ENCODE measurements around the gene HPD. TPM values are rescaled to one million over a fixed set of nuclear protein-coding genes. Genes with fewer than 3 reads are reported as not detected.

HPD gene
- total RNA-seq, 1 donor from 2014 or later = 0.92 TPM

DNA sequence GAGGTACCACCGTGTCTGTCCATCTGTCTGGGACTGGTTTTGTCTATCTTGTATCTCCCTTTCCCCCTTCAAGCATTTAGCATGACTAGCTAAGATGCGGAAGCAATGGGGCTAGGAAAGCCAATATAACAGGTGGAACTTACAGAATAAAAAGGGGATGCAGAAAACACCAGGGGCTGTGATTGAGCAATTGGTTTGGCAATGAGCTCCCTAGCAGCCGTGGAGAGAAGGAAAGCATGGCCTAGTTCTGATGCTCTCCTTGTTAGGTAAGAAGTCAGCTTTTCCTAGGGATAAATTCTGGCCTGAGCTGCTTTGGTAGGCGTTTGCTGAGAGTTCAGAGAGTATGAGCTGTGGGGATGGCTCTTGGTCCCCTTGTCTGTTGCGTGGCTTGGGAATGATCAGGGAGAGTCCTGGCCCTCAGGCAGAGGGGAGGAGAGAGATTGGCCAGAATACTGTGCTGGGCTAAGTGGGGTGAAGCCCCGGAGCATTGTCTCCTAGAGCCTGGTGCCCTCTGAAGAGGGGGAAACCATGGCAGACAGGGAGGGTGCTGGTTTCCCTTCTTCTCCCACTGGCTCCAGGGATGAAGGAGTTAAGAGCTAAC, 47.7 kb downstream of the HPD start:
- DNase-seq (ENCODE audit: extremely low spot score, unreplicated experiment) = no peak
- TF ChIP-seq, protein P1, sequence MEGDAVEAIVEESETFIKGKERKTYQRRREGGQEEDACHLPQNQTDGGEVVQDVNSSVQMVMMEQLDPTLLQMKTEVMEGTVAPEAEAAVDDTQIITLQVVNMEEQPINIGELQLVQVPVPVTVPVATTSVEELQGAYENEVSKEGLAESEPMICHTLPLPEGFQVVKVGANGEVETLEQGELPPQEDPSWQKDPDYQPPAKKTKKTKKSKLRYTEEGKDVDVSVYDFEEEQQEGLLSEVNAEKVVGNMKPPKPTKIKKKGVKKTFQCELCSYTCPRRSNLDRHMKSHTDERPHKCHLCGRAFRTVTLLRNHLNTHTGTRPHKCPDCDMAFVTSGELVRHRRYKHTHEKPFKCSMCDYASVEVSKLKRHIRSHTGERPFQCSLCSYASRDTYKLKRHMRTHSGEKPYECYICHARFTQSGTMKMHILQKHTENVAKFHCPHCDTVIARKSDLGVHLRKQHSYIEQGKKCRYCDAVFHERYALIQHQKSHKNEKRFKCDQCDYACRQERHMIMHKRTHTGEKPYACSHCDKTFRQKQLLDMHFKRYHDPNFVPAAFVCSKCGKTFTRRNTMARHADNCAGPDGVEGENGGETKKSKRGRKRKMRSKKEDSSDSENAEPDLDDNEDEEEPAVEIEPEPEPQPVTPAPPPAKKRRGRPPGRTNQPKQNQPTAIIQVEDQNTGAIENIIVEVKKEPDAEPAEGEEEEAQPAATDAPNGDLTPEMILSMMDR (conservative IDR thresholded peaks at IDR 0.05) = no peak
- H3K4me3 Mint-ChIP-seq = peak overlapping the region; percentile 90
- H3K27me3 Mint-ChIP-seq = no peaks in the 10 kb centered on the region
- no peaks in the 10 kb centered on the region for H3K9me3 Mint-ChIP-seq
- peaks cover 5% of the 10 kb centered on the region for H3K36me3 Mint-ChIP-seq
- peaks cover 24% of the 10 kb centered on the region for H3K4me1 Mint-ChIP-seq (ENCODE audit: unreplicated experiment)
- peak overlapping the region; percentile 72 for H3K27ac Mint-ChIP-seq

GRCh38 chr12:121810234-121810817, 48.3 kb downstream of the HPD start:
- no peak overlapping the region for H3K27ac Mint-ChIP-seq
- H3K9me3 Mint-ChIP-seq = no peaks in the 10 kb centered on the region
- DNase-seq (ENCODE audit: extremely low spot score, unreplicated experiment) = no peak
- TF ChIP-seq, protein P1 (conservative IDR thresholded peaks at IDR 0.05) = no peak
- H3K4me1 Mint-ChIP-seq (ENCODE audit: unreplicated experiment) = peaks cover 24% of the 10 kb centered on the region
- H3K27me3 Mint-ChIP-seq = no peaks in the 10 kb centered on the region
- no peak overlapping the region for H3K4me3 Mint-ChIP-seq
- H3K36me3 Mint-ChIP-seq = peaks cover 5% of the 10 kb centered on the region

GRCh38 chr12:121809712-121810116, 48.9 kb downstream of the HPD start:
- TF ChIP-seq, protein P1 (conservative IDR thresholded peaks at IDR 0.05) = no peak
- Mint-ChIP-seq H3K27me3 (no peaks in the 10 kb centered on the region), H3K4me1 (ENCODE audit: unreplicated experiment) (peaks cover 24% of the 10 kb centered on the region), H3K9me3 (no peaks in the 10 kb centered on the region), H3K27ac (peak overlapping the region; percentile 16), H3K4me3 (no peak overlapping the region), H3K36me3 (peaks cover 5% of the 10 kb centered on the region)
- DNase-seq (ENCODE audit: extremely low spot score, unreplicated experiment) = no peak

DNA sequence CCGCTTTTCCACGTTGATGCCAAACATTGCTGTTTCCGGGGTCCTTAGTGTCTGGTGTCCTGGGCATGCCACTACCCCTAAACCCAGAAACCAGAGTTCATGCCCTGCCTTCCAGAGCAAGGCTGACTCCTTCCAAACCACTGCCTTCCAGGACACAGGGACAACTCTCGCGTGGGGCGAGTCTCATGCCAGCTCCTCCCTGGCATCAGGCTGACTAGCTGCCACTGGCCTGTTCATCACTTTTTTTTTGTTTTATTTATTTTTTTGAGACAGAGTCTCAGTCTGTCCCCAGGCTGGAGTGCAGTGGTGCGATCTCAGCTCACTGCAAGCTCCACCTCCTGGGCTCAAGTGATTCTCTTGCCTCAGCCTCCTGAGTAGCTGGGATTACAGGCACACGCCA, 50.0 kb downstream of the HPD start:
- Mint-ChIP-seq H3K36me3 (peaks cover 5% of the 10 kb centered on the region), H3K9me3 (no peaks in the 10 kb centered on the region), H3K4me1 (ENCODE audit: unreplicated experiment) (peaks cover 22% of the 10 kb centered on the region), H3K27me3 (no peaks in the 10 kb centered on the region), H3K4me3 (no peak overlapping the region), H3K27ac (no peak overlapping the region)
- TF ChIP-seq, protein P1 (conservative IDR thresholded peaks at IDR 0.05) = no peak
- DNase-seq (ENCODE audit: extremely low spot score, unreplicated experiment) = no peak

- Mint-ChIP-seq H3K9me3 (no peaks in the 10 kb centered on the region), H3K27me3 (peaks cover 3% of the 10 kb centered on the region), H3K36me3 (peaks cover 5% of the 10 kb centered on the region), H3K4me1 (ENCODE audit: unreplicated experiment) (peaks cover 16% of the 10 kb centered on the region), H3K27ac (no peak overlapping the region), H3K4me3 (peak overlapping the region; percentile 90)
- TF ChIP-seq, protein P1 (conservative IDR thresholded peaks at IDR 0.05) = no peak
- DNase-seq (ENCODE audit: extremely low spot score, unreplicated experiment) = no peak
Observed at GRCh38 chr12:121807642-121808347, 50.9 kb downstream of the HPD start.

Data from type B pancreatic cell (in vitro differentiated cells).